KBM-7 (cell line): ENCODE measurements around the gene CRHR2.

ENCODE experiments used
- DNase-seq: peaks from one replicate; pipeline ENCODE4 v3.0.0-alpha.2; 2015
- in situ Hi-C: fragments of 300-500 bp; cut with MboI; formaldehyde crosslinking; loops from 2 replicates; pipeline ENCODE4 v1.14.3; 2020; ENCODE audit warnings: low sequenced_read_pairs, low pct_unique_long_range_greater_than_20kb, mixed read lengths

The CRHR2 gene

DNA sequence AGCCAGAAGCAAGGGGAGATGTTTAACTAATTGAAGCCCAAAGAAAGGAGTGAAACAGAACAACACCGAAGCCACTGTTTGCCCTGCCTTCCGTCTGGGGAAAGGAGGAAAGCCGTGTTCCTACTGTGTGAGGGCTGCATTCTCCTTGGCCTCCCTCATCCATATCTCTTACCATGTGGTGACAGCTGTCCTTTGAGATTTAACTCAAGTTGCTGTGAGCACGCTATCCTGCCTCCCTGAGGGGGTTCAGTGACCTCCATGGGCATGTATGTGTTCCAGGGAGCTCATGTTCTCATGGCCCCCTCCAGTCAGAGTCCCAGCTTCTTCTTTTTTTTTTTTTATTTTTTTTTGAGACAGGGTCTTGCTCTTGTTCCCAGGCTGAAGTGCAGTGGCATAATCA is 26.2 kb upstream of the CRHR2 start:
- DNase-seq, result no peak
- in situ Hi-C loops, result no loop called here

DNA sequence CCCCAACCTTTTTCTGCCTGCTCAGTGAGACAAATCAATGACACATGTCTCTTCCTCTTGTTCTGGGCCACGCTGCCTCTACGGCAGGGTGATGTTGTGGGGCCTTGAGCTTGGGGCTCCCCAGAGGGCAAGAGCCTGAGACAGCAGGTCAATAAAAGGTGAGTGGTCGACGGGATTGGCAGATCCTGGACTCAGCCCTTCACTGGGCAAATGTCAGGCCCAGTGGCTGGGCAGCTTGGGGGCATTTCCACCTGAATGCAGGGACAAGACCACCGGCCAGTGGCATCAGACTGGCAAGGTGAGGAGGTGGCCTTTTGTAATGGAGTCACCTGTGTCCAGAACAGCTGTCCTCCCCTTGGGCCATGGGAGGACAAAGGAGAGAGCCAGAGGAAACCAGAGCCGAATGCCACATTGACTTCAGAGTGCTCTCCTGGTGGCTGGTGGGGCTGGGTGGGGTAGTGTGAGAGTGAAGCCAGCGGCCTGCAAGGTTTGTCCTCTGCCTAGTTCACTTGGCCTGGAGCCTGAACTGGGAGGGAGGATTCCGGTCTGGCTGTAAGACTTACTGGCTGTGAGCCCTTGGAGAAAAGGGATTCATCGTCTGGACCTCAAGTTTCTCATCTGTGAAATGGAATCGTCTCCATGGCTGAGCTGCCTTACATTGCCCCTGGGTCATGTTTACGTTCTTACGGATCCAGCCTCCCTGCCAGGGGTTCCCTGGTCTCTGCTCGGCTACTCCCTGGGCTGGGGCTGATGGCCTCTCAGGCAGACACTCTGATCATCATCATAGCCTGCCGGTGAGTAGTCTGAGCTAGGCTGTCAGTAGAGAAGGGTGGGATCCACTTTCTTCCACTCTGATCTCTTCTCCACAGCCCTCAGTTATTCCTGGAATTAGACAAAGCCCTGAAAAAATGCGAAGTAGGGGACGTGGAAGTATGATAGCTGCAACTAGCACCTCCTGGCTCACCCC is 25.4 kb upstream of the CRHR2 start:
- DNase-seq, result no peak
- in situ Hi-C loops, result no loop called here

DNA sequence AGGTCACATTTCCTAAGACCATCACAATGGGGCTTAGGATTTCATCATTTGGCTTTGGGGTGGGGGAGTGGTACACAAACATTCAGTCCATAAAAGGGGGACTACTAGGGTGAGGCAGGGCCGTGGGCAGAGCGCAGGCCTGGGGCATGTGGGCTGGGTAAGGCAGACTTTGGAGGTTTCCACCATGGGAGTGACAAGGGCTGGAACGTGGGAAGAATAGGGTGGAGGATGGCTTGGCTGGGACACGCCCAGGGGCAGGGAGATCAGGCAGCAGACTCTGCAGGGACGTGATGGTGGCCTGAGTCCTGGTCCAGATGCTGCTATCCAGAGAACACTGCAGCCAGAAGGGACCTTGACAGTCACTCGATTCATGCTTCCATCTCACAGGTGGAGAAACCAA is 24.7 kb upstream of the CRHR2 start:
- DNase-seq, result no peak
- in situ Hi-C loops, result no loop called here

DNA sequence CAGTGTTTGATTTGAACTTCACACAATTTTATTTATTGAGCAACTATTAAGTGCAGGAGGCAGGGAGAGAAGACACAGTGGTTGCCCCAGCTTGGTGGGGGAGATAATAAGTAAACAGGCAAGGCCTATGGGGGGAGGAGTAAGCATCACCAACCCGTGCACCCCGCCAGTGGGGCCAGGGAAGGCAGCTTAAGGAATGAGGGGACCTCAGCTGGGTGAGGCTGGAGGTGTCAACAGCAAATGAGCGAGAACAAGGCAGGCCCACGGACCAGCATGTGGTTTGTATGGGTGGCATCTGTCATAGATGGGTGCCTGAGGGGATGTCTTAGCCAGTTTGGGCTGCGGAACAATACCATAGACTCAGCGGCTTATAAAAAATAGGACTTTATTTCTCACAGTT is 24.1 kb upstream of the CRHR2 start:
- no peak for DNase-seq
- in situ Hi-C loops, result no loop called here

DNA sequence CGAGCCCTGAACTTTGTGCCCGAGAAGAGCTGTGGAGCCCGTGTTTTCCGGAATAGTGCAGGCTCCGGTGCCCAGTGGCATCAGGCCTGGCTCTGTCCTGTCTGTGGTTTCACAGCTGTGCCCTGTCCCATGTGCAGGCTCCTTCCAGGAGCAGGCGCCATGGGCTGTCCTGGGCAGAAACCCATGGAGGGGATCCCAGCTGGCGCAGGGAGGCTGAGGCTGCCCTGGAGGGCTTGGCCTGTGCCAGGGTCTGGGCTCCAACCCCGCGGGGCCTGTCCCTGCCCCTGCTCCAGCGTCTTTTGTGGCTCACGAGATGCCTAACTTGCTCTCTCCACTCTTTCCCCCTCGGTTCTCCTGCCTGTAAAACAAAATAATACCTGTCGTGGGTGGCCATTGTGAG is 23.3 kb upstream of the CRHR2 start:
- in situ Hi-C loops, result no loop called here
- no peak for DNase-seq

DNA sequence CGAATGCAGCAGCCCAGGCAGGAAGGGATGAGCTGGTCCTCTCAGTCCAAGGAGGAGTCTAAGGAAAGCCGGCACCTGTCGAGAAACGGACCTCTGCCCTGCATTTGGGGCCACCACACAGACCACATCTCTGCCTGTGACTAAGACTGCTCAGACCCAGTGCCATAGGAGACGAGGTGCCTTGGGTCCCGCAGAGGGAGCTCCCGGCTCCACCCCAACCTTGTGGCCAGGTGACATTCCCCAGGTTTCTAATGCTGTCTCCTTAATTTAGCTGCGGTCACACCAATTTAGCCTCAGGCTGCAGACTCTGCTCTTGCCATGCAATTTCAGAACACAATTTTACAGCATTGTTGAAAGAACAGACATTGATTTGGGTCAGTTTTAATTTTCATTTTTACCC is 22.8 kb upstream of the CRHR2 start:
- DNase-seq, result no peak

DNA sequence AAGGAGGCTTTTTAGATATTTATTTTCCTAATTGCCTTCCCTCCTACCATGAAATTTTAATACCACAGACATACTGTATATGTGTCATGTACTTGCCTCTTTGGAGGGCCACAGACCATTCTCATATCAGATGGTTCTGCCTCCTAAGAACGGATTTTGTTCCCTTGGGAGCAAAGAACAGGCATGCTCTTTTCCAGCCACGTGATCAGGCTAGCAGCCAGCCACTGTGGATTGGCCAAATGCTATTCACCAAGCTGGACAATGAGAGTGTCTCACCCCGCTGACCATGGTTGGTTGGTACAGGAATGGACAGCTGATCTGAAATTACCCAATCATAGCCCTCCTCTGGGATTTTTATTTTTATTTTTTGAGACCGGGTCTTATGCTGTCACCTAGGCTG is 21.5 kb upstream of the CRHR2 start:
- DNase-seq, result no peak
- in situ Hi-C loops, result no loop called here

More for the DNA sequence above, 22.8 kb upstream of the CRHR2 start:
- in situ Hi-C loops, result no loop called here

DNA sequence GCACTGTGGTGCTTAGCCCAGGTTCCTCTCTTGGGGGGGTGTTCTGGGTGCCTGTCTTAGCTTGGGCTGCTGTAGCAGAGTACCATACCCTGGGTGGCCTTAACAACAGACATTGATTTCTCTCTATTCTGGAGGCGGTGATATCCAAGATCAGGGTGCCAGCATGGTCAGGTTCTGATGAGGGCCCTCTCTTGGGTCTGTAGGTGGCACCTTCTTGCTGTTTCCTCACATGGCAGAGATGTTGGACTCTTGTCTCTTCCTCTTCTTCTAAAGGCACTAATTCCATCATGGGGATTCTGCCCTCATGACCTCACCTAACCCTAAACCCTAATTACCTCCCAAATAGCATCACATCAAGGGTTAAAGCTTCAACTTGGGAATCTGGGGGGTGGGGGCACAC is 19.9 kb upstream of the CRHR2 start:
- no peak for DNase-seq
- in situ Hi-C loops, result no loop called here

DNA sequence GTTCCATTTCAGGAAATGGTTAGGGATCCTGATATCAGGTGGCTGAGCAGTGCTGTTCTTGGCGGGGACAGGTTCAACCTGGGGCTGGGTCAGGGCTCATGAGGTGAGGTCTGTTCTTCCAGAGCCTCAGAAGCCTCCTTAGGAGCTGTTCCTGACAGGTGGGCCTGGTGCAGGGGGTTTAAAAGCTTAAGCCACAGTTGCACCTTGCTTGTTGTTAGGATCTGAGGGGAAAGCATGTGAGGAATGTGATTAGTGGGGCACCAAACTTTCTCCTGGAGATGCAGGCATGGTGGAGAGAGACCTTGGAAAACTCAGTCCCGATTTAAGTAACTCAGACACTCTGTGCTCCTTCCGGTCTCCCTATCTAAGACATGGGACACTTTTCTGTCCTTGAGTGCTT is 18.7 kb upstream of the CRHR2 start:
- in situ Hi-C loops, result no loop called here

DNA sequence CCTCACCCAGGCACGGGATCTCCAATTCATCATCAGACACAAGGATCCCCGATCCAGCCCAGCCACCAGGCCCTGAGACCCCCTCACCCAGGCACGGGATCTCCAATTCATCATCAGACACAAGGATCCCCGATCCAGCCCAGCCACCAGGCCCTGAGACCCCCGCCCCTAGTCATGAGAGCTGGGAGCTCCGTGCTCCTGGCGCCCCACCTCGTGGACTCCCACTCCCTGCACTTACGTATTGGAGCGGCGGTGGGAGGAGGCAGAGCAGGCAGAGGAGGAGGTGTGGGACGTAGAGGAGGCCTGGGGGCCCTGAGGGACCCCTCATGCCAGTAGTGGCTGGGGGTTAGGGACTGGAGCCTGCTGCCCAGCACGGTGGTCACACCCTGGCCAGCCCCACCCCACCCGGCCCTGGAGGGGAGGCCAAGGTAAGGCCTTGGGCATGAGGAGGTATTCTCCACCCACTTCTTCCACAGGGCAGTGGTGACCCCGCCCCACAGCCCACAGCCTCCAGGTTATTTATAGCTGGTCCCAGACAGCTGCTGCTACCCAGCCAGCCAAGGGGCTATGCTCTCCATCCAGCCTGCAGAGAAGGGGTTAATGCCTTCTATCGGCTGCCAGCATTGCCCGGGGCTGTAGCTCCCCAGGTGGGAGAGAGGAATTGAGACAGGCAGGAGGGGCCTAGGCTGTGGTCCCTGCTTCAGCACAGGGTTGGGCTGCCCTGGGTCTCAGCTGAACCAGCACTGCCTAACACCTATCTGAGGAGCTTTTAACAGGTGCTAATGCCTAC is 17.6 kb upstream of the CRHR2 start:
- in situ Hi-C loops, result no loop called here
- DNase-seq, result no peak

More for the DNA sequence above, 18.7 kb upstream of the CRHR2 start:
- DNase-seq, result no peak

DNA sequence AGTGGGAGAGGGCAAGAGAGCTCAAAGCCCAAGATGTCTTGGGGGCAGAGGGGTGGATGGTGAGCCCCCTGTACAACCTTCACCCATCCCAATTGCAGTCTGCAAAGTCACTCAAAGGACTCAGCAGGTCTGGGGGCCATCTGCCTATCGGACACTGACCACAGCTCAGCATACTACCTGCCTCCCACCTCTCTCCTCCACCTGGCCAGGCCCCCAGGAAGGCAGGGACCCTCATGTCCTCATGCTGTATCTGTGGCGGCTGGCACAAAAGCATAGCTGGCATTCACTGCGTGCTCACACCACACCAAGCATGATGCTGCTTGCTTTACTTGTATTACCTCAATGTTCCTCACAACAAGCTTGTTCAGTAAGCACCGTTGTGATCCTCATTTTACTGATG is 16.2 kb upstream of the CRHR2 start:
- no peak for DNase-seq
- in situ Hi-C loops, result no loop called here

DNA sequence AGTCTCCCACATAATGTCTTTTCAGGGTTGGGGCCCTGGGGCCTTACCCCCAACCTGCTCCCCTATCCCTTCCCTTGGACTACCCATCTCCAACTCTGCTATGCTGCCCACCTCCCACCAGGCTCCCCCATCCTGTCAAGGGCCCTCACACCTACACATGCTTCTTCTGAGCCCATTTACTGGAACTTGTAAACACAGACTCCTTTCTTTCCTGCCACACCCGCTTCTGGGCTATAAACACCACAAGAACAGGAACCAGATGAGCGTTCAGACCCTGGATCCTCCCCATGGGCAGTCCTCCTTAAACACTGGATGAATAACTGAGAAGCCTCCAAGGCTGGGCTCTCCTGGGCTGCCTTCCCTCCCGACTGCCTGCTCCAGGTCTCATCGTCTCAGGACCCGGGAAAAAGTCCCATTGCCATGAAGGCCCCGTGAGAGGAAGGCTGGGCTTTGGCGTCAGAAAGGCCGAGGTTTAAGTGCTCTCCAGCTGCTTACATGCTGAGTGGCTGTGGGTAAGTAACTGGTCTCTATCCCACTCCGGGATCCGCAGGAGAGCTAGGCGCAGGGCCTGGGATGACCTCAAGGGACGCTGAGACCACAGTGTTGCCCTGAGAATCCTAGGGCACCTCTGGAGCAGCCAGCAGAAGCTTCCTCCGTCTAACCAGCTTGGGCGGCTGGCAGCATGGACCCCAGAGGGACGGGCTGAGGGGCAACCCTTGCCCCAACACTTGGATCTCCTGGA is 15.6 kb upstream of the CRHR2 start:
- in situ Hi-C loops, result no loop called here
- DNase-seq, result no peak

DNA sequence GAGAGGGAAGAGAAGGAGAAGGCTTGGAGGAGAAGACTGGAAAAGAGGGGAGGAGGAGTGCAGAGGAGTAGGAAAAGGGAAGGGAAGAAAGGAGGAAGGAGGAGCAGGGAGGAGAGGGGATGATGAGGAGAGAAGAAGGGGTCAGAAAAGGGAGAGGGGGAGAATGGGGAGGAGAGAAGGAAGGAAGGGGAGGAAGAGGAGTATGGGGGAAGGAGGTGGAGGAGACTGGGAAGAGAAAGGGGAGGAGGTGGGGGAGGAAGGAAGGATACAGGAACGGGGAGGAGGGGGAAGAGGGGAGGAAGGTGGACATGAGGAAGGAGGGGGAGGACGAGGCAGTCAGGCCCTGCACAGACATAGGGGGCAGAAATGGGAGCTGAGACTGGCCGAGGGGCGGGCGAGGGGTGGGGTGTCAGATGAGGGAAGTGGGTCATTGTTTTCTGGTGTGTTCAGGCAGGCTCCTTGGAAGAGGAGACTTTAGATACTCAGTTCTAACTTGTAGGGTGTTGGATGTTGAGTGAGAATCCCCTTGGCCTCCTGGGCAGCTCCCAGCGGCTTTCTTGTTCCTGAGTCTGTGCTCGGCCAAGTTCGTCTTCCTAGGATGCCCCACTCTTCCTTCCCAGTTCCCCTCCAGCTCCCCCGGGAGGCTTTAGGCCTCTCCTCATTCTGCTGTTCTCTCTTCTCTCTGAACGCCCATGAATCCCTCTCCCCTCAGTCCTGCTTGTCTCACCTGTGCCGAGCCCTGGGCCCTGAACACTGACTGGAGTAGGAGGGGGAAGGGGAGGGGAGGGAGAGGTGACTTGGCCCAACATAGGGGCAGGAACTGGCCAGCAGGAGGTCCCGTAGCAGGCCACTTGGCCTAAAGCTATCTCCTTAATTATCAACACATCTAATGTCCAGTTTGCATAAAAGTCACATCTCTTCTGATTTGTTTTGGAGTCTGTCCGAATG is 12.8 kb upstream of the CRHR2 start:
- in situ Hi-C loops, result no loop called here

DNA sequence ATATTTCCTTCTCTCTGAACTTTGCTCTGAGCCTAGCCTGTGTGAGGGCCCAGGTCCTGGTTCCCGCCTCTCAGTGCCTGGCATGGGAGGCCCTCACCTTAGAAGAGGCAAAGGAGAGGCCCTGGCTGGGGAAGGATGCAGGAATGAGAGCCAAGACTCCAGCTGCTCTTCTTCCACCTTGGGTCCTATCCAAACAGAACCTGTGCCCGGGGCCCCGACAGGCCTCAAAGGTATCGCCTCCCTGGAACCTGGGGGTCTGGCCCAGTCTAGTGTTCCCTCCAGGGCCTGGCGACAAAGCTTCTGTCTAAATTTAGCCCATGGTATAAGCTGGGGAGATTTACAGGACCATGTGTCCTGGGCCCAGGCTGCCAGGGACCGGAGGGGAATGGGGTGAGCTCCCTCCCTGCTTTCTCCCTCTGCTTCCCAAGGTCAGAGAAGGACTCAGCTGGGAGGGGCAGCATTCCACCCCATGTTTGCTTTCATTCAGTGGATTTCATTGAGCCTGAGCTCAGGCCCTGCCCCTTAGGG is 12.0 kb upstream of the CRHR2 start:
- DNase-seq, result no peak
- in situ Hi-C loops, result no loop called here

More for the DNA sequence above, 12.8 kb upstream of the CRHR2 start:
- DNase-seq, result no peak

DNA sequence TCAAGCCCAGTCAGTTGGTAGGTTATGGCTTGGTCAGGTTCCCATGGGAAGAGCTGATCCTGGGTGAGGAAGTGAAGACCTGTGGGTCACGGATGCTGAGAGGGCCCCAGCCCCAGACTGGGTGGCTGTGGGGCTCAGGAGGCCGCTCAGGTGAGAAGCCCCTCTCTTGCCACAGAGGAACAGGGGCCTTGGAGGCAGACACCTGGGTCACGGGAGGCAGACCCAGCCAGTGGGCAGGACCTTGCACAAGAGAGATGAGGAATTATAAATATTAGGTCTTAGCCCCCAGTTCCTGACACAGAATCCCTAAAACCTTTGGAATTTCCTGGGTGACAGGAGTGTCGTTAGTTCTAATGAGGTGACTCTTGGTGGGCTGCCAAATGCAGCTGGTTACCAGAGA is 10.6 kb upstream of the CRHR2 start:
- in situ Hi-C loops, result no loop called here
- no peak for DNase-seq

DNA sequence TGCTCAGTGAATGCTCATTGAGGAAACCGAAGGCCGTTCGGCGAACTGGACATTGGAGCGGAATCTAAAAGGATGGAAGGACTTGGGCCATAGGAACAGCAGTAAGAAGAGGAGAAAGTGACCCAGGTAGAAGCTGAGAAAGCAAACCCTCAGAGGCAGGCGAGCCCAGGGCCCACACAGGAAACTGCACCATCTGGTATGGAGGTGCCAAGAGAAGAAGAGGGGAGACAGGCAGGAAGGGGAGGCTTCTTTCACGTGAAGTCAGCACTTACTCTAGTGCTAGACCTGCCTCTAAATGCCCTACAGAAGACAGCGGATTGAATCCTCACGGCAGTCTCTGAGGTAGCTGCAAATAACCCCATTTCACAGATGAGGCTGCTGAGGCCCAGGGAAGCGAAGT is 10.2 kb upstream of the CRHR2 start:
- DNase-seq, result no peak
- in situ Hi-C loops, result no loop called here

DNA sequence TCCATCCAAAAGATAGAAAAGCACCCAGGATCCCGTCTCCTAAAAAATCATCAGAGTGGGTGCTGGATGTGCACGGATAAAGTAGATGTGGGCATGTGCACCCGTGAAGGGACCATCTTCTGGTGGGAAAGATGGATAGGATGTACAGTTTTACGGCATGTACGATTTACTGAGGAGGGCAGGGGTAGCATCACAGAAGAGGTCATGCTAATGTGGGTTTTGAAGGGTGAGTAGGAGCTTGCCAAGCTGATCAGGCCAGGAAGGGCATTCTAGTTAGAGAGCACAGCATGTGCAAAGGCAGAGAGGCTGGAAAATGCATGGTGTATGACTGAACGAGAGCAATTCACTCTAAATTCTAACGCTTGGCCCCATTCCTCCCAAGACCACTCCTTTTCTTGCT is 7.8 kb upstream of the CRHR2 start:
- in situ Hi-C loops, result no loop called here
- no peak for DNase-seq

DNA sequence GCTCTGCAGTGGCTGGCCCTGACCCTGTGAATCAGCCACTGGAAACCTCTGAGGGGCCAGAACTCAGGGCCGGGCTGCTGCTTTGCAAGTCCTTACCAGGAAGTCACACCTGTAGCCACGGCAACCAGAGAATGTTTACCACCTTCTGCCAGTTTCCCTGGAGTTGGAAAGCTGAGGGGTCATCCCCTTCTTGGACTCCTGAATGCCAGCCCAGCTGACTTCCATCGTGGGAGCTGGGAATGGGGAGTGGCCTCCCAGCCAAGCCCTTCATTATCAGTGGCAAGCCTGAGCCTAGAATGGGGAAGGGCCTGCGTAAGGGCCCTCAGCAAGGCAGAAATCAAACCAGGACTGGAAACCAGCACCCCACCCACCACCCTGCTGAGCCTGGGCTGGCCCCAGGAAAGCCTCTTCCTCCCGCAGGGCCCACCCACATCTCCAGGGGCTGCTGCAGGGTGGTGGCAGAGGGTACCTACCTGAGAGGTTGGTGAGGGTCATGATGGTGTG is 6.5 kb upstream of the CRHR2 start:
- no peak for DNase-seq
- in situ Hi-C loops, result no loop called here
